Lower leg skin (tissue), 3 donors: ENCODE data around the gene MYL6.

Experiments
- CTCF ChIP-seq, 3 donors: fragments of 450-650 bp; IDR thresholded peaks; one replicate each; pipeline ENCODE4 v1.5.1; 2016; ENCODE audit warnings: antibody characterized with exemption in 3 of 3, mild to moderate bottlenecking in 3 of 3, moderate library complexity in 2 of 3
- POLR2A ChIP-seq, 2 donors: fragments of 450-650 bp; IDR thresholded peaks; one replicate each; pipeline ENCODE4 v1.6.1; 2016 to 2017; ENCODE audit warnings: antibody characterized with exemption in 2 of 2, mild to moderate bottlenecking in 1 of 2, moderate library complexity in 1 of 2

GRCh38 chr12:56124133-56124532, 34.0 kb upstream of the MYL6 start:
- TF ChIP-seq CTCF (IDR thresholded peaks at IDR 0.05), result no peak
- no peak for TF ChIP-seq POLR2A (IDR thresholded peaks at IDR 0.05)
